ENCODE data around the gene CSRNP2. TPM values are rescaled to one million over a fixed set of nuclear protein-coding genes. Genes with fewer than 3 reads are reported as not detected.
A peak's percentile ranks its signal among the peaks of the same experiment; 100 is the strongest.
"Not testable (repeated sequence)": the region's sequence is repeated elsewhere in the genome, so short reads cannot be mapped to it uniquely, and the experiment has no call there.

Gene CSRNP2
- total RNA-seq, 3 donors from 2014 or later: 16.8 to 29.5 (median 16.9) TPM

- H3K36me3 ChIP-seq (ENCODE audit: low read depth): no peaks in the 10 kb centered on the region
- DNase-seq (no peak), ATAC-seq (no peak)
- intact Hi-C loops (cut with DNase I, micrococcal nuclease): no loop called here
- H3K4me1 ChIP-seq (ENCODE audit: low read depth): peaks cover 13% of the 10 kb centered on the region
- no peak overlapping the region for H3K4me3 ChIP-seq
- H3K9me3 ChIP-seq: no peaks in the 10 kb centered on the region
- no peak for TF ChIP-seq CTCF (IDR thresholded peaks at IDR 0.05)
Observed at GRCh38 chr12:51085757-51086156, 2.4 kb upstream of the CSRNP2 start.

- DNase-seq (peak in 1 of 3 donors; percentile 29), ATAC-seq (peak; percentile 3)
- H3K9me3 ChIP-seq: no peaks in the 10 kb centered on the region
Observed at GRCh38 chr12:51082561-51083125, 753 bp downstream of the CSRNP2 start.

GRCh38 chr12:51081421-51081820 lies 2.0 kb downstream of the CSRNP2 start:
- no peak for TF ChIP-seq CTCF (IDR thresholded peaks at IDR 0.05)
- Histone ChIP-seq H3K36me3 (ENCODE audit: low read depth) (no peaks in the 10 kb centered on the region), H3K4me1 (ENCODE audit: low read depth) (peaks cover 7% of the 10 kb centered on the region), H3K4me3 (no peak overlapping the region), H3K9me3 (no peaks in the 10 kb centered on the region)
- ATAC-seq (no peak), DNase-seq (no peak)
- intact Hi-C loops (cut with DNase I, micrococcal nuclease): no loop called here

More at GRCh38 chr12:51082561-51083125, 753 bp downstream of the CSRNP2 start:
- H3K4me3 ChIP-seq: peak overlapping the region; percentile 90
- peaks cover 7% of the 10 kb centered on the region for H3K4me1 ChIP-seq (ENCODE audit: low read depth)
- intact Hi-C loops (cut with DNase I, micrococcal nuclease): no loop called here
- no peaks in the 10 kb centered on the region for H3K36me3 ChIP-seq (ENCODE audit: low read depth)
- TF ChIP-seq CTCF (IDR thresholded peaks at IDR 0.05): no peak

- no peak for DNase-seq
- Histone ChIP-seq H3K4me3 (no peak overlapping the region), H3K4me1 (ENCODE audit: low read depth) (peaks cover 7% of the 10 kb centered on the region), H3K9me3 (no peaks in the 10 kb centered on the region), H3K36me3 (ENCODE audit: low read depth) (no peaks in the 10 kb centered on the region)
- no peak for TF ChIP-seq CTCF (IDR thresholded peaks at IDR 0.05)
- no peak for ATAC-seq
- intact Hi-C loops (cut with DNase I, micrococcal nuclease): no loop called here
Observed at GRCh38 chr12:51080136-51080535, 3.3 kb downstream of the CSRNP2 start.

GRCh38 chr12:51078866-51079265 lies 4.5 kb downstream of the CSRNP2 start:
- H3K4me3 ChIP-seq; ATAC-seq; H3K4me1 ChIP-seq (ENCODE audit: low read depth); H3K36me3 ChIP-seq (ENCODE audit: low read depth); DNase-seq; H3K9me3 ChIP-seq; intact Hi-C loops (cut with DNase I, micrococcal nuclease): not testable (repeated sequence)

- H3K36me3 ChIP-seq (ENCODE audit: low read depth); H3K4me1 ChIP-seq (ENCODE audit: low read depth); H3K9me3 ChIP-seq; ATAC-seq; intact Hi-C loops (cut with DNase I, micrococcal nuclease); DNase-seq; H3K4me3 ChIP-seq: not testable (repeated sequence)
Observed at GRCh38 chr12:51078346-51078745, 5.0 kb downstream of the CSRNP2 start.

- DNase-seq (no peak), ATAC-seq (no peak)
- Histone ChIP-seq H3K36me3 (ENCODE audit: low read depth) (no peaks in the 10 kb centered on the region), H3K4me3 (no peak overlapping the region), H3K4me1 (ENCODE audit: low read depth) (peaks cover 7% of the 10 kb centered on the region), H3K9me3 (no peaks in the 10 kb centered on the region)
- intact Hi-C loops (cut with DNase I, micrococcal nuclease): no loop called here
- no peak for TF ChIP-seq CTCF (IDR thresholded peaks at IDR 0.05)
Observed at GRCh38 chr12:51077930-51078329, 5.5 kb downstream of the CSRNP2 start.
